Adipocyte (in vitro differentiated cells): Measurements from ENCODE around the gene PIAS4.

Source experiments
- DNase-seq: peaks from one replicate; pipeline ENCODE4 v3.0.0-alpha.2; 2015; ENCODE audit warnings: low read depth
- H3K27me3 ChIP-seq: replicated peaks from 2 replicates; pipeline ENCODE4 v1.7.0; 2013; ENCODE audit warnings: mild to moderate bottlenecking, low read length, moderate library complexity; ENCODE audit not compliant: control insufficient read depth, insufficient read depth
- H3K36me3 ChIP-seq: 2 replicates; pipeline ENCODE4 v1.7.0; 2013; ENCODE audit warnings: low read length, mild to moderate bottlenecking, moderate library complexity; ENCODE audit not compliant: control insufficient read depth, insufficient read depth, severe bottlenecking
- H3K4me1 ChIP-seq: 2 replicates; pipeline ENCODE4 v1.7.0; 2013; ENCODE audit warnings: mild to moderate bottlenecking, low read length, moderate library complexity; ENCODE audit not compliant: control insufficient read depth, insufficient read depth
- H3K4me3 ChIP-seq: 2 replicates; pipeline ENCODE4 v1.7.0; 2013; ENCODE audit warnings: mild to moderate bottlenecking, low read length, moderate library complexity
- H3K9ac ChIP-seq: 2 replicates; pipeline ENCODE4 v1.7.0; 2013; ENCODE audit warnings: mild to moderate bottlenecking, low read length, moderate library complexity
- H3K9me3 ChIP-seq: 2 replicates; pipeline ENCODE4 v1.7.0; 2013; ENCODE audit warnings: mild to moderate bottlenecking, low read length, moderate library complexity; ENCODE audit not compliant: control insufficient read depth

Gene PIAS4

DNA sequence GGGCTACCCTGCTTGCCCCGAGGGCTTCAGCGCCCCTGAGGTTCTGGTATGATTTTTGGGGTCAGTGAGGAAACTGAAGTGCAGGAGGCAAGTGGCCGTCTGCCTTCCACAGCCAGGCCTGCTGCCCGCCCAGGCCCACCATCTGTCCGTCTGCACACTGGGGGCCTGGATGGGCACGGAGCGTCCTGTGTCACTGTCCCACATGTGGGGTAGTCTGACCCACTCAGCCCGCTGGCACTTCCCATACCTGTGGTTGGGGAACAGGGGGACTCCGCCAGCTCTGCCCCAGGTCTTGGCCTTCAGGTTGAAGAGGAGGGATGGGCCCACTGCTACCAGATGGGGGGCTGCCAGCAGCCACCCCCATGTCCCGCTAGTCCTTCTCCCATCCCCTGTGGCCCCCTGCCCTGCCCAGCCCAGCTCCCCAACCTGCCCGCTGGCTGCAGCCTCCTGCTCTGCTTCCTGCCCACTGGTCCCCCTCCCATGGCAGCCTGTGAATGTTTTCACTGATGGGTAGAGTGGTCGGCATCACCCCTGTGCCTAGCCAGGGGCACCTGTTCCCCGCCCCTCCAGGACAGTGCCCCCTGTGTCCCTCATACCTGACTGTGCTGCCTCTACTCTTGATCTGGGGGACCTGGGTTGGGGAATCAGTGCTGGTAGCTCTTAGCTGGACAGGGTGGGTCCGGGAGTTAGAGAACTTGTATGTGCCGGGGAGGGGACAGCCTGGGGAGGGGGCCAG, 9.5 kb downstream of the PIAS4 start:
- Histone ChIP-seq H3K27me3 (no peaks in the 10 kb centered on the region), H3K9ac (no peak overlapping the region), H3K36me3 (peaks cover 23% of the 10 kb centered on the region), H3K4me1 (no peaks in the 10 kb centered on the region), H3K4me3 (no peak overlapping the region), H3K9me3 (no peaks in the 10 kb centered on the region)
- no peak for DNase-seq

DNA sequence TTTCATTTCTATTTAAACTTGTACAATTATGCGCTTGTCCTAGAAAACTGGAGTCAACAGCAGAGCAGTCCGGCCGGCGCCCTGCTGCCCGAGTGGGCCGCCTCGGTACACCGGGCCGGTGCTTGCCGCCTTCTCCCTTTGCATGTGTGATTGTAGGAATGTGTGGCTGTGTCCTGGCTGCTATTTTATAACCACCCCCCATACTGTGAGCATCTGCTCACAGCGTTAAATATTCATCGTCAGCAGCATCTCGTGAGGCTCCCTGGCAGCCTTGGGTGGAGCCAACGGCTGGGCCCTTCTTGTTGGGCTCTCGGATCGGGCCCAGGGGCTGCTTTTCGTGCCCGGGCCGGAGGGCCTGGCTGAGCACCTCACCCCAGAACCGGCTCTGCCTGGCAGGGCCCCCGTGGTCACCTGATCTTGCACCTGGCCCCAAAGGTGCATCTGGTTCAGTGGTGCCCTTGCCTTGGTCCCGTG, 10.6 kb downstream of the PIAS4 start:
- Histone ChIP-seq H3K9ac (no peak overlapping the region), H3K4me3 (no peak overlapping the region), H3K36me3 (peaks cover 18% of the 10 kb centered on the region), H3K4me1 (no peaks in the 10 kb centered on the region), H3K9me3 (no peaks in the 10 kb centered on the region), H3K27me3 (no peaks in the 10 kb centered on the region)
- no peak for DNase-seq

DNA sequence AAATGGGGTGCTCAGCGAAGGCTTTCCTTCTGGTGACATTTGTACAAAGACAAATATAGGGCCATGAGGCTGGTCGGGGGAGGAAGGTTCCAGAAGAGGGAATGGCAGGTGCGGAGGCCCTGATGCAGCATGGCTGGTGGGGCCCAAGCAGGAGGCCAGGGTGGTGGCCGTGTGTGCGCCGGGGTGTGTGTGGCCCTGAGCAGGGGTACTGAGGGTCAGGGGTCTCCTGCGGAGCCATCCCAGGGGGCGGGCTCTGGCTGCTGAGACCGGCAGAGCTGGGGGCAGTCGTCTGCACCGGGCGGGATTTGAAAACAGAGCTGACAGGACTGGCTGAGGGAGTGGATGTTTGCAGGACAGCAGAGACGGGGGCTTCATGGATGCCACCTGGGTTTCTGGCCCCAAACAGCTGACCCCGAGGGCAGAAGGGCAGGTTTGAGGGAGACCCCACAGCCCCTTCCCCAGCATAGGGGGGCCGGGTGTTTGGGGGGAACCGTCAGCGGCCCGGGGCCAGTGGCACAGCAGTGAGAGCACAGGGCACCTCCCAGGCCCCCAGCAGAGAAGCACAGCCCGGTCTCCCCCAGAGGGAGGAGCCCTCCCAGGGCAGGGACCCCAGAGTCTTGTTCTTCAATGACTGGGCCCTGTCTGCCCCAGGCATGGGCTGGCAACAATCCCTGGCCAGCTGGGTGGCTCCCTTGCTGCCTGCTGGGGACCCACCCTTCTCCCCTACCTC, 11.4 kb downstream of the PIAS4 start:
- no peaks in the 10 kb centered on the region for H3K9me3 ChIP-seq
- no peak for DNase-seq
- H3K9ac ChIP-seq, result no peak overlapping the region
- peaks cover 10% of the 10 kb centered on the region for H3K36me3 ChIP-seq
- H3K4me3 ChIP-seq, result no peak overlapping the region
- H3K4me1 ChIP-seq, result no peaks in the 10 kb centered on the region
- no peaks in the 10 kb centered on the region for H3K27me3 ChIP-seq

DNA sequence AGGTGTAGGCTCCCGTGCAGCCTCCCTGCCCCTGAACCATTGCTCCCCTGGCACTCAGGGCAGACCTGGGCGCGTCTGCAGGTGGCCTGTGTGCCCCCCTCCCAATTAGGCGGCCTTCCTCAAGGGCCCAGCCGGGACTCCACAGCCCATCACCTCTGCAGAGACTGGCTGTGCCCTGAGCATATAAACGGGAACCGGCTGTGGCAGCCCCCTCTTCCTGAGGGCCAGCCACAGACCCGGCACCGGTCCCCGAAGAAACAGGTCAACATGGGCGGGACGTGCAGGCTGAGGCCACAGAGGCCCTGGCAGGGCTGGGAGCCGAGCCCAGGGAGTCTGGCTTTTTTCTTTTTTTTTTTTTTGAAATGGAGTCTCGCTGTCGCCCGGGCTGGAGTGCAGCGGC, 12.0 kb downstream of the PIAS4 start:
- no peak for DNase-seq
- no peak overlapping the region for H3K9ac ChIP-seq
- no peaks in the 10 kb centered on the region for H3K27me3 ChIP-seq
- no peak overlapping the region for H3K4me3 ChIP-seq
- no peaks in the 10 kb centered on the region for H3K9me3 ChIP-seq
- no peaks in the 10 kb centered on the region for H3K4me1 ChIP-seq
- peaks cover 9% of the 10 kb centered on the region for H3K36me3 ChIP-seq

DNA sequence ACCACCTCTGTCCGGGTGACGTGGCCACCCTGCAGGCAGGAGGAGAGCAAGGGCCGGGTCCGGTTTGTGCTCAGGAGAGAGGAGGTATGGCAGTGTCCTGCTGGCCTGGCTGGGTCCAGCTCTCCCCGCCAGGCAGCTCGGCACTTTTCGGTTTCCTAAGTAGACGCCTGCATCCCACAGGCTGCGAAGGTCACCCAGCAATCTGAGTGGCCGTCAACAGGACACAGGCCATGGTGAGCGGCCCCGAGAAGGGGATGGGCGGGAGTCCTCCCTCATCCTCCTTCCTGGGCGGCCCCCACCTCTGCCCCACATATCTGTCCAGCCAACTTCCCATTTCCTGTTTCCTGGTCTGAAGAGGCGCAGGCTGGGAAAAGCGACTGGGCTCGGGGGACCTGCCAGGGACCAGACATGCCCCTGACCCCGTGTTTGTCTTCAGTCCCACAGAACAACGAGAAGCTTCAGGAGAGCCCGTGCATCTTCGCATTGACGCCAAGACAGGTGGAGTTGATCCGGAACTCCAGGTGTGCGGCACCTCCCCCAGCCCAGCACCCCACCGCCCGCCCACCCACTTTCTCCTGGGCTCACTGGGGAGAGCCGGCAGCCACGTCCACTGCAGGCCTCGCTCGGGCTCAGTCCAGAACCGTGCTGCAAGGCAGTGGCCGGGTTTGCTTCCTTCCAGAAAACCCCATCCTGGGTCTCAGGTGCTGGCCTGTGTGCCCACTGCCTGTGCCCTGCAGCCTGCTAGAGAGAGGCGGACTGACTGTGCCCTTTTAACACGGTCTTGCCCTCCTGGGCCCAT, 16.3 kb downstream of the PIAS4 start:
- no peaks in the 10 kb centered on the region for H3K27me3 ChIP-seq
- H3K9me3 ChIP-seq, result no peaks in the 10 kb centered on the region
- H3K4me3 ChIP-seq, result no peak overlapping the region
- peaks cover 20% of the 10 kb centered on the region for H3K36me3 ChIP-seq
- DNase-seq, result no peak
- H3K9ac ChIP-seq, result no peak overlapping the region
- H3K4me1 ChIP-seq, result no peaks in the 10 kb centered on the region

DNA sequence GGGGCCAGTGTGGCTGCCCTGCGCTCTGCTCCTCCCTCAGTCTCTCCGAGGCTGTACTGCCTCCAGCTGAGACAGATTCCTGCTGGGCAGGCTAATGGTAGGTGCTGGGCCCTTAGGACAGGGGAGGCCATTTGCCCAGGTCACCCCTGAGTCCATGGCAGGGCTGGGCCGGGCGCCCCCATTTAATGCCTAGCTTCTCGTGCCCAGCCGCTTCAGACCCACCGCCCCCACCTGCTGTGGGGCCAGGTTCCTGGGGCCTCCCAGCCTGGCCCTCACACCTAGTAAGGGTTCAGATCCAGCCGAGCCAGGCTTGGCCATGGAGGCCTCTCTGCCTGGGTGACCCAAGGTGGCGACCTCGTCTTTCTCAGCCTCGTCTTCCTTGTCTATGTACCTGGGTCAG, 17.8 kb downstream of the PIAS4 start:
- no peaks in the 10 kb centered on the region for H3K9me3 ChIP-seq
- H3K9ac ChIP-seq, result no peak overlapping the region
- H3K27me3 ChIP-seq, result no peaks in the 10 kb centered on the region
- no peaks in the 10 kb centered on the region for H3K4me1 ChIP-seq
- peaks cover 27% of the 10 kb centered on the region for H3K36me3 ChIP-seq
- no peak overlapping the region for H3K4me3 ChIP-seq
- DNase-seq, result no peak

DNA sequence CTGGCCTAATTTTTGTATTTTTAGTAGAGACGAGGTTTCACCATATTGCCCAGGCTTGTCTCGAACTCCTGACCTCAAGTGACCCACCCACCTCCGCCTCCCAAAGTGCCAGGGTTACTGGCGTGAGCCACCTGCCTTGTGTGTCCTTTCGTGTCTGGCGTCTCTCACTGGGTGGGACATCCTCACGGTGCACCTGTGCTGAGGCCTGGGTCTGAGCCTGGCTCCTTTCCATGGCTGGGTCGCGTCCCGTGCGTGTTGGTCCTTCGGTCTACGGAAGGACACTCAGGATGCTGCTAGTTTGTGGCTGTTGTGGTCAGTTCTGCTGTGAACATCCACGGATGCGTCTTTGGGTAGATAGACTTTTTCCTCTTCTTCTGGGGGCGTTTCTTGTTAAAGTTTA, 19.6 kb downstream of the PIAS4 start:
- no peak overlapping the region for H3K4me3 ChIP-seq

DNA sequence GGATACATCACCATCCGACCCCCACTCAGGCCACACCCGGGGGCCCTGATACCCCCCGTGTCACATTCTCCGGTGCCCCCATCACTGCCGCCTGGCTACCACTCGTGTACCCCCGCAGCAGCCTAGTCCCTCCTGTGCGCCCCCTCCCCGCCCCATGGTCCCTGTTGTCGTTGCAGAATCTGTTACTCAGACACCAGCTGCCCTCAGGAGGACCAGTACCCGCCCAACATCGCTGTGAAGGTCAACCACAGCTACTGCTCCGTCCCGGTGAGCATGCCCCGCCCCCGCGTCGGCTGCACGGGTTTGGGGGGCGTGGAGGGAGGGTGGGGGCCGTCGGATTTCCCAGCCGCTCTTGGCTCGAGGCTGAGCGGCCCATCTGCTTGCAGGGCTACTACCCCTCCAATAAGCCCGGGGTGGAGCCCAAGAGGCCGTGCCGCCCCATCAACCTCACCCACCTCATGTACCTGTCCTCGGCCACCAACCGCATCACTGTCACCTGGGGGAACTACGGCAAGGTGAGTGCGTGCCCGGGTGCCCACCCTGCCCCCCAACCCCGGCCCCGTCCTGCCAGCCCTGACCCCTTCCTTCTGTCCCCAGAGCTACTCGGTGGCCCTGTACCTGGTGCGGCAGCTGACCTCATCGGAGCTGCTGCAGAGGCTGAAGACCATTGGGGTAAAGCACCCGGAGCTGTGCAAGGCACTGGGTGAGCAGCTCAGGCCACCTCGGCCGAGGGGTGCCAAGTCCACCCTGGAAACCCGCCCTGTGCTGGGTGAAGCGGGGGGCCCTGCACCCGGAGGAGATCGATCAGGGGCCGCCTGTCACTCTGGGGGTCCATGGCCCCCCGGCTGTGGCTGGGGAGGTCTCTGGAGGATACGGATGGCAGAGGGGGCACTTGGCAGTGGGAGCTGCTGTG, 21.1 kb downstream of the PIAS4 start:
- Histone ChIP-seq H3K9me3 (no peaks in the 10 kb centered on the region), H3K4me3 (no peak overlapping the region), H3K9ac (no peak overlapping the region), H3K4me1 (no peaks in the 10 kb centered on the region), H3K36me3 (peaks cover 35% of the 10 kb centered on the region), H3K27me3 (no peaks in the 10 kb centered on the region)
- DNase-seq, result no peak

More for the DNA sequence above, 19.6 kb downstream of the PIAS4 start:
- peaks cover 30% of the 10 kb centered on the region for H3K36me3 ChIP-seq
- H3K9me3 ChIP-seq, result no peaks in the 10 kb centered on the region
- no peak overlapping the region for H3K9ac ChIP-seq
- no peaks in the 10 kb centered on the region for H3K4me1 ChIP-seq
- H3K27me3 ChIP-seq, result no peaks in the 10 kb centered on the region
- no peak for DNase-seq

DNA sequence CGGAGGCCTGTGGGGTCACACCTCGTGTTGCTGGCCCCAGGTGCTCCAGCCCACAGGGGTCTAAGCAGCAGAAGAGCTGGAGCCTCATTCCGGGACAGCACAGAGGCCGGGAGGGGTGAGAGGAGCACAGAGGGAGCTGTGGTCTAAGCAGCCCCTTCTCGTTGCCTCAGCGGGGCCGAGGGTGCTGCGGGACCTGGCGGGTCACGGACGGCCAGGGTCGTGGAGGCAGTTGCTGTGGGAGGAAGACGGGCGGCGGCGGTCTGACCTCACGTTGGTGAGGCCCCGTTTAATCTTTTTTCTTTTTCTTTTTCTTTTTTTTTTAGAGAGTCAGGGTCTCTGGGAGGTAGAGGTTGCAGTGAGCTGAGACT, 21.7 kb downstream of the PIAS4 start:
- peaks cover 35% of the 10 kb centered on the region for H3K36me3 ChIP-seq
- DNase-seq, result no peak

DNA sequence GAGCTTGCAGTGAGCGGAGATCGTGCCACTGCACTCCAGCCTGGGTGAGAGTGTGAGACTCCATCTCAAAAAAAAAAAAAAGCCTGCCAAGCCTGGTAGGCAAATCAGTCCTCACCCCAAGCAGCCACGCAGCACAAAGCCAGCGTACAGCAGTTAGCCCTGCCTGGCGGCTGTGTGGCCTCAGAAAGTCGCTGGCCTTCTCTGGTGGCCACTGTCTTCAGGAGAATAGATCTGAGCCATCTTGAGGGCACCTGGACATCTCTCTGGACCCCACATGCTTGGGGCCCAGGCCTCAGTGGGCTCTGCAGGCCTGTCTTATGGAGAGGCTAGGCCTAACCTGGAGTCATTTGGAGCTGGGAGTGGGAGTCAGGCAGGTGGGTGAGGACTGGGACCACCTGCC, 23.0 kb downstream of the PIAS4 start:
- Histone ChIP-seq H3K27me3 (no peaks in the 10 kb centered on the region), H3K9ac (no peak overlapping the region), H3K4me1 (no peaks in the 10 kb centered on the region), H3K4me3 (no peak overlapping the region), H3K9me3 (no peaks in the 10 kb centered on the region), H3K36me3 (peaks cover 27% of the 10 kb centered on the region)
- DNase-seq, result no peak

More for the DNA sequence above, 21.7 kb downstream of the PIAS4 start:
- H3K9me3 ChIP-seq, result no peaks in the 10 kb centered on the region
- H3K4me1 ChIP-seq, result no peaks in the 10 kb centered on the region
- no peak overlapping the region for H3K4me3 ChIP-seq
- no peaks in the 10 kb centered on the region for H3K27me3 ChIP-seq
- no peak overlapping the region for H3K9ac ChIP-seq
